NCI-H526 (cell line): ENCODE results near the gene UBASH3A.

Experiments
- DNase-seq, 2 experiments: peaks; one replicate each; lab custom pipeline; 2025; lab: John Stamatoyannopoulos, UW

Gene UBASH3A

GRCh38 chr21:42430521-42430920 is 26.8 kb downstream of the UBASH3A start:
- DNase-seq, result no peak

GRCh38 chr21:42431196-42431595 is 27.5 kb downstream of the UBASH3A start:
- no peak for DNase-seq

- no peak for DNase-seq
Measured at GRCh38 chr21:42432695-42433094, 29.0 kb downstream of the UBASH3A start.

GRCh38 chr21:42433946-42434551 is 30.3 kb downstream of the UBASH3A start:
- no peak for DNase-seq

GRCh38 chr21:42434884-42435283 is 31.2 kb downstream of the UBASH3A start:
- no peak for DNase-seq

GRCh38 chr21:42435401-42435800 is 31.7 kb downstream of the UBASH3A start:
- DNase-seq, result no peak

GRCh38 chr21:42435833-42436232 is 32.1 kb downstream of the UBASH3A start:
- no peak for DNase-seq

GRCh38 chr21:42436914-42437313 is 33.2 kb downstream of the UBASH3A start:
- DNase-seq, result no peak

GRCh38 chr21:42437786-42438185 is 34.1 kb downstream of the UBASH3A start:
- DNase-seq, result no peak

GRCh38 chr21:42438316-42439205 is 34.9 kb downstream of the UBASH3A start:
- no peak for DNase-seq

- DNase-seq, result no peak
Measured at GRCh38 chr21:42439284-42440186, 35.8 kb downstream of the UBASH3A start.

GRCh38 chr21:42440187-42440792 is 36.6 kb downstream of the UBASH3A start:
- DNase-seq, result no peak

GRCh38 chr21:42441963-42442362 is 38.3 kb downstream of the UBASH3A start:
- DNase-seq, result no peak

- no peak for DNase-seq
Measured at GRCh38 chr21:42443181-42443785, 39.6 kb downstream of the UBASH3A start.

GRCh38 chr21:42443876-42444744 is 40.4 kb downstream of the UBASH3A start:
- no peak for DNase-seq

- no peak for DNase-seq
Measured at GRCh38 chr21:42444745-42445059, 41.0 kb downstream of the UBASH3A start.

- DNase-seq, result no peak
Measured at GRCh38 chr21:42445311-42445710, 41.6 kb downstream of the UBASH3A start.

GRCh38 chr21:42446531-42446930 is 42.8 kb downstream of the UBASH3A start:
- DNase-seq, result no peak

GRCh38 chr21:42447182-42447581 is 43.5 kb downstream of the UBASH3A start:
- no peak for DNase-seq

- DNase-seq, result no peak
Measured at GRCh38 chr21:42447732-42448131, 44.0 kb downstream of the UBASH3A start.

- no peak for DNase-seq
Measured at GRCh38 chr21:42448686-42449085, 45.0 kb downstream of the UBASH3A start.
